Measurements from ENCODE around the gene ASIC4.

The ASIC4 gene

DNA sequence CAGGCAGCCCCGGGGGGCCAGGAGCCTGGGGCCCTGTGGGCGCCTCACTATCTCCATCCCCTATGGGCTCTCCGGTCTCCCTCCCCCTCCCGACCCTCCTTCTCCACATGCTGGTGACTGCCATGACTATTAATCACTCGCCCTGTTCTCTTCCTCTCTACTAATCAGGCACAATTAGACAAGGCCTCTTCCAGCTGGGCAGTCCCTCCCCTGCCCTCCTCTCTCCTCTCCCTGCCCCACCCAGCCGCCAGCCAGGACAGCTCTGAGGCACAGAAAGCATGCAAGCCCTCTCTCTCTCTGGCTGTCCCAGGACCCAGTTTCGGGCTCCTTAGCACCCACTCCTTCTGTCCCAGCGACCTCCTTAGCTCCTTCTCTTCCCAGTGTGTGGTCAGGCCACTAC is 5.8 kb downstream of the ASIC4 start:
- in situ Hi-C loops (cut with MboI; ENCODE audit: low sequenced_read_pairs, unreplicated experiment) = no loop called here
- TF ChIP-seq, protein P1, sequence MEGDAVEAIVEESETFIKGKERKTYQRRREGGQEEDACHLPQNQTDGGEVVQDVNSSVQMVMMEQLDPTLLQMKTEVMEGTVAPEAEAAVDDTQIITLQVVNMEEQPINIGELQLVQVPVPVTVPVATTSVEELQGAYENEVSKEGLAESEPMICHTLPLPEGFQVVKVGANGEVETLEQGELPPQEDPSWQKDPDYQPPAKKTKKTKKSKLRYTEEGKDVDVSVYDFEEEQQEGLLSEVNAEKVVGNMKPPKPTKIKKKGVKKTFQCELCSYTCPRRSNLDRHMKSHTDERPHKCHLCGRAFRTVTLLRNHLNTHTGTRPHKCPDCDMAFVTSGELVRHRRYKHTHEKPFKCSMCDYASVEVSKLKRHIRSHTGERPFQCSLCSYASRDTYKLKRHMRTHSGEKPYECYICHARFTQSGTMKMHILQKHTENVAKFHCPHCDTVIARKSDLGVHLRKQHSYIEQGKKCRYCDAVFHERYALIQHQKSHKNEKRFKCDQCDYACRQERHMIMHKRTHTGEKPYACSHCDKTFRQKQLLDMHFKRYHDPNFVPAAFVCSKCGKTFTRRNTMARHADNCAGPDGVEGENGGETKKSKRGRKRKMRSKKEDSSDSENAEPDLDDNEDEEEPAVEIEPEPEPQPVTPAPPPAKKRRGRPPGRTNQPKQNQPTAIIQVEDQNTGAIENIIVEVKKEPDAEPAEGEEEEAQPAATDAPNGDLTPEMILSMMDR (IDR thresholded peaks at IDR 0.05; ENCODE audit: borderline replicate concordance, control extremely low read depth, extremely low read depth, insufficient read depth, missing control alignments) = no peak
- no peak for DNase-seq (ENCODE audit: low spot score)

DNA sequence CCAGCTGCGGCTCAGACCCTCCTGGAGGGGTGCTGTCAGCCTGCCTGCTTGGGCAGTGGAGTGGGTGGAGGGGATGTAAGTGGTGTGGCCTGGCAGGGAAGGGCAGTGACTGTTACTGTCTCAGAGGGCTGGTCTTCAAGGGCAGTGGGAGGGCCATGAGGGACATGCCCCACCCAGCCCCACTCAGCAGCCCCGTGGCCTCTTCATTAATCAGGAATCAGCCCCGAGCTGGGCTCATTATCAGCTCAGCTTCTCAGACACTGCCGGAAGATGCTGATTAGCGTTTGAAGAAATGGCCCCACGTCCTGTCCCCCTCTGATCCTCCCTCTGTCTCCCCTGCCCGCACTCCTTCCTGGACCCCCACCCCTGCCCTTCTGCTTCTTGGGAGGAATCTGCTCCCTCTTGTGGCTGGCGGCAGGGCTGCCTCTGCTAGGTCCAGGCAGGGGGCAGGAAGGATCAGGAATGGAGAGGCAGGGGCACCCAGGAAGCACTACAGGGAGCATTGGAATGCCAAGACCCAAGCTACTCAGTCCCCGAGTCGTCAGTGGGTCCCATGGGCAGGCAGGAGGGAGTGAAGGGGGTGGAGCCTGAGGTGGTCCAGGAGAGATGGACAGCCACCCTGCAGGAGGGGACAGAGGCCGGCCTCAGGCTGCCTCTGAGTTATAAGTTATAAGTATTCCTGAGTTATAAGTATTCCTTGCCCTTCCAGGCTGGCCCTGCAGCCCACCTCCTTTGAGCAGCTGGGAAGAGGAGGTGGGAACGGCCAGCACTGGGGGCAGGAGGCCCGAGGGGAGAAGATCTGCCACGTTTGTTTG is 7.0 kb downstream of the ASIC4 start:
- TF ChIP-seq, protein P1 (IDR thresholded peaks at IDR 0.05; ENCODE audit: borderline replicate concordance, control extremely low read depth, extremely low read depth, insufficient read depth, missing control alignments) = no peak
- DNase-seq (ENCODE audit: low spot score) = no peak
- in situ Hi-C loops (cut with MboI; ENCODE audit: low sequenced_read_pairs, unreplicated experiment) = no loop called here

DNA sequence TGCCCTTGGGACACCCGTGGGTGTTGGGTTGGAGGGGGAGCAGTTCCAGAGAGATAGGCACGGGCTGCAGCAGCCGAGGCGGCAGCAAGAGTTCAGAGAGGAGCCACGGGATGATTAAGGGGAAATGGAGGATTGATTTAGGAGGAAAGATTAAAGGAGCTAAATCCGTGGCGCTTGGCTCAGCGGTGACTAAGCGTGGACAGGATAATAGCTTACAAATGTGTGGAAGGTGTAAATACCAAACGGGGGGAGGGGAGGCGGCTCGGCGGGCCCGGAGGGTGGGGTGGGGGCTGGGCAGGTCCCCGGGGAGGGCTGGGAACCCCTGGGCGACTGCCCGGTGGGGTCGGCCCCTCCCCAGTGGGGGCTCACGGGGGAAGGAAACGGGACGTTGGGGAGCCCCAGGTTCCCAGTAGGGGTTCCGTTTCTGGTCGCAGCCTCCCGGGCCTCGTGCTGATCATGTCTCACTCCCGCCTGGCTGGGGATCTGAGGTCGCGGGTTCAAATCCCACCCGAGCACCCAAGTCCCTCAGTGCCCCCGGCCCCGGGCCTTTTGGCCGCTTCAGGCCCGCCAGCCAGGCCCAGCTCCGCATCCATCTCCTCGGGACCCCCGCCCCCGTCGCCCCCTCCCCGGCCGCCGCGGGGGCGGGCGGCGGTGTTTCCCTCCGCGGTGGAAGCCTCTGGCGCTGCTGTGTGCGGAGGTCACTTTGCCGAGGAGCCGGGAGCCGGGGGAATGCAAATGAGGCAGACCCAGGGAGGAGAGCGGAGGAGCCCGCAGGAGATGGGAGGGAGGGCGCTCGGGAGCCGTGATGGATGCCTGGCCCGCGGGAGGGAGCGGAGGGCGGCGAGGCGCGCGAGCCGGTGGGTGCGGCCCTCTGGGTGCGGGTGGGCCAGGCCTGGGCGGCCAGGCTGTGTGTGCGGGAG is 8.1 kb downstream of the ASIC4 start:
- in situ Hi-C loops (cut with MboI; ENCODE audit: low sequenced_read_pairs, unreplicated experiment) = no loop called here
- no peak for DNase-seq (ENCODE audit: low spot score)
- TF ChIP-seq, protein P1 (IDR thresholded peaks at IDR 0.05; ENCODE audit: borderline replicate concordance, control extremely low read depth, extremely low read depth, insufficient read depth, missing control alignments) = no peak

DNA sequence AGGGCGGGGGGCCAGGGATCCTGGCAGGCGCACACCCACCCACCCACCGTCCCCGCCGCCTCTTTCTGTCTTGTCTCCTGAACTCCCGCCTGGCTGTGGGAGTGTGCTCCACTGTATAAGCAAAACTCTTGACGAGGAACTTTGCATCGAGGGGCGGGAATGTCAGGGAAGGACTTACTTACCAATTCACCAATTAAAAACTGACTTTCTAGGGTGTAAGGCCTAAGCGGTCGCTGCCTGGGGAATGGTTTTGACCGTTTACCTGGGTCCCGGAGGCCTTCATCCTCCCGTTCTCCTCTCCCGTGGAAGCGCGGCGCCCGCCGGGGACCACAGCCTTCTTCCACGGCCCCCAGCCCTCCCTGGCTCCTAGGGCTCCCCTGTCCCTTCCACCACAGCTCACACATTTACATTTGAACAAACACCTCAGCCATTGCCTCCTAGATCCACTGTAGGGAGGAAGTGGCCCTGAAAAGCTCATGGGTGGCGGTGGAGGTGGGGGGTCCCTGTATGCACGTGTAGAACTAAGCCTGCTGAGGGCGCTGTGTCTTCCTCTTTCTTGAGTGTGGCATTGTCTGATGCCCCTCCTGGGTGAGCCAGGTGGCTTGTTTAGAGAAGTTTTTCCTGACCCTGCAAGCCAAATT is 8.9 kb downstream of the ASIC4 start:
- in situ Hi-C loops (cut with MboI; ENCODE audit: low sequenced_read_pairs, unreplicated experiment) = no loop called here
- TF ChIP-seq, protein P1 (IDR thresholded peaks at IDR 0.05; ENCODE audit: borderline replicate concordance, control extremely low read depth, extremely low read depth, insufficient read depth, missing control alignments) = no peak
- DNase-seq (ENCODE audit: low spot score) = no peak

DNA sequence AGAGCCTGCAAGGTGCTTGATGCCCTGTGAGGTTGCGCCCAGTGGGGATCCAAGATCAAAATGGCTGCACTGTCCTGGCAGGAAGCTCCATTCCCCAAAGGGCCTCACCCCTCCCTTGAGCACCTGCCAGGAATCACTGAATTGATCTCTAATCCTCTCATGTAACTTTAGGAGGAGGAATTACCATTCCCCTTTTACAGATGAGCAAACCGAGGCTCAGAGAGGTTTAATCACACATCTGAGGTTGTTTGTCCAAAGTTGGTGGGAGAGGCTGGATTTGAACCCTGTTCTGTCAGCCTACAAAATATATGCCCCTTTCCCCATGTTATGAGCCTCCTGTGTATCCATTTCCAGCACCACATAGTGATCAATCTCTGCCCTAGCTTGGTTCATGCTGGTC is 10.5 kb downstream of the ASIC4 start:
- in situ Hi-C loops (cut with MboI; ENCODE audit: low sequenced_read_pairs, unreplicated experiment) = no loop called here
- no peak for DNase-seq (ENCODE audit: low spot score)
- TF ChIP-seq, protein P1 (IDR thresholded peaks at IDR 0.05; ENCODE audit: borderline replicate concordance, control extremely low read depth, extremely low read depth, insufficient read depth, missing control alignments) = no peak

DNA sequence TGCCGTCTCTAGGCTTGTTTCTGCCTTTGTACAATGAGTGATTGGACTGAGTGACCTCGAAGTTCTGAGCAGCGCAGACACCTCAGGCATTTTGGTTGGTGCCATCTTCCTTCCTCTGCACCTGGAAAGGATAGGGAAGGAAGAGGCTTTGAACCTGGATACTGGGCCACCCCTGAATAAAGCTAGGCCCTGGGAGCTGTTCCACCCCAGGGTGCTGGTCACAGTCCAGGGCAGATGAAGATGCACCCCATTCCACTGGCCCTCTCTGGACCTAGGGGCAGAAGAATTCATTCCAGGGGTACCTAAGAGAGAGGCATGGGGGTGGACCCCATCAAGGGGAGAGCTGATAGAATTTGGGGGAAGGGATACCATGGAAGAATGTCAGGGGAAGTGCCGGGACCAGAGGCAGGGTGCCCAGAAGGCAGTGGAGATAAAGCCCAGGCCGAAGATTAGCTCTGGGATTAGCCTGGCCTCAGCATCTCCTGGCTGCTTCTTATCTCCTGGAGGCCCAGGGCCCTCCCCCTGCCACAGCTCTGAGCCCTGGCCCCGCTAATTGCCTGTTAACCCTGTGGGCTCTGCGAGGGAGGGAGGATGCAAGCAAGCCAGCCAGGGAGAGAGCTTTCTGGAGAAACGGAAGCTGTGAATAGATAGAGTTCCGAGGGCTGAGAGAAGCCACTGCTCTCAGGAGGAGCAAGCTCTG is 11.4 kb downstream of the ASIC4 start:
- in situ Hi-C loops (cut with MboI; ENCODE audit: low sequenced_read_pairs, unreplicated experiment) = no loop called here
- no peak for DNase-seq (ENCODE audit: low spot score)
- TF ChIP-seq, protein P1 (IDR thresholded peaks at IDR 0.05; ENCODE audit: borderline replicate concordance, control extremely low read depth, extremely low read depth, insufficient read depth, missing control alignments) = no peak
